ENCODE measurements around the gene ALK.

- no peak for TF ChIP-seq CTCF (IDR thresholded peaks at IDR 0.05; ENCODE audit: low read length)
- TF ChIP-seq EZH2 (optimal IDR thresholded peaks at IDR 0.05; ENCODE audit: low read depth, low read length): no peak
Measured at GRCh38 chr2:29783666-29784065, 137.7 kb downstream of the ALK start.
